ENCODE measurements around the gene BEND7.
"Not testable (repeated sequence)": the region's sequence is repeated elsewhere in the genome, so short reads cannot be mapped to it uniquely, and the experiment has no call there.

Gene BEND7

GRCh38 chr10:13417459-13418126, 111.2 kb downstream of the BEND7 start:
- no peak for DNase-seq

- no peak for DNase-seq
Measured at GRCh38 chr10:13416760-13417159, 112.1 kb downstream of the BEND7 start.

- DNase-seq: no peak
Measured at GRCh38 chr10:13414855-13415254, 114.0 kb downstream of the BEND7 start.

GRCh38 chr10:13414137-13414536, 114.7 kb downstream of the BEND7 start:
- no peak for DNase-seq

- no peak for DNase-seq
Measured at GRCh38 chr10:13412894-13413293, 115.9 kb downstream of the BEND7 start.

GRCh38 chr10:13404791-13405190, 124.0 kb downstream of the BEND7 start:
- DNase-seq: no peak

GRCh38 chr10:13404305-13404759, 124.5 kb downstream of the BEND7 start:
- DNase-seq: no peak

- not testable (repeated sequence) for DNase-seq
Measured at GRCh38 chr10:13403426-13403825, 125.4 kb downstream of the BEND7 start.

- no peak for DNase-seq
Measured at GRCh38 chr10:13402021-13402420, 126.8 kb downstream of the BEND7 start.

- no peak for DNase-seq
Measured at GRCh38 chr10:13401142-13401541, 127.7 kb downstream of the BEND7 start.

GRCh38 chr10:13400196-13400965, 128.4 kb downstream of the BEND7 start:
- DNase-seq: no peak

- DNase-seq: no peak
Measured at GRCh38 chr10:13399752-13400151, 129.1 kb downstream of the BEND7 start.

GRCh38 chr10:13399236-13399635, 129.6 kb downstream of the BEND7 start:
- no peak for DNase-seq

- no peak for DNase-seq
Measured at GRCh38 chr10:13397052-13397451, 131.8 kb downstream of the BEND7 start.

- DNase-seq: no peak
Measured at GRCh38 chr10:13396369-13396768, 132.4 kb downstream of the BEND7 start.

GRCh38 chr10:13395540-13395939, 133.3 kb downstream of the BEND7 start:
- no peak for DNase-seq

- no peak for DNase-seq
Measured at GRCh38 chr10:13393640-13394039, 135.2 kb downstream of the BEND7 start.

- DNase-seq: no peak
Measured at GRCh38 chr10:13392701-13393100, 136.1 kb downstream of the BEND7 start.

Data from T-helper 1 cell (primary cell).